Spleen (tissue), 11 donors: Measurements from ENCODE around the gene UQCR11. TPM values are rescaled to one million over a fixed set of nuclear protein-coding genes. Genes with fewer than 3 reads are reported as not detected.
A peak's percentile ranks its signal among the peaks of the same experiment; 100 is the strongest.

Experiments used
- DNase-seq: peaks from one replicate; pipeline ENCODE4 v3.0.0-alpha.2; 2020
- H3K27ac ChIP-seq, 8 donors: fragments of 200-600 bp; sonication (generic) in 7 of 8; 1 replicate in 4 of 8; 2 replicates in 4 of 8; pipeline versions ENCODE4 v1.5.0 to v1.8.0; 2016 to 2021; ENCODE audit warnings: inconsistent platforms in 4 of 8, mild to moderate bottlenecking in 4 of 8, moderate library complexity in 1 of 8
- H3K27me3 ChIP-seq, 7 donors: fragments of 200-600 bp; sonication (generic) in 6 of 7; replicated peaks in 1 of 7; 1 replicate in 4 of 7; 2 replicates in 3 of 7; pipeline versions ENCODE4 v1.5.0 to v1.8.0; 2016 to 2021; ENCODE audit warnings: inconsistent platforms in 3 of 7, mild to moderate bottlenecking in 1 of 7
- H3K36me3 ChIP-seq, 6 donors: fragments of 200-600 bp; sonication (generic) in 5 of 6; 1 replicate in 4 of 6; 2 replicates in 2 of 6; pipeline versions ENCODE4 v1.5.0 to v1.8.0; 2016 to 2021; ENCODE audit warnings: inconsistent platforms in 2 of 6
- H3K4me1 ChIP-seq, 6 donors: fragments of 200-600 bp; sonication (generic) in 5 of 6; 1 replicate in 3 of 6; 2 replicates in 3 of 6; pipeline versions ENCODE4 v1.5.0 to v1.8.0; 2016 to 2021; ENCODE audit warnings: inconsistent platforms in 3 of 6
- H3K4me3 ChIP-seq, 8 donors: fragments of 200-600 bp; sonication (generic) in 7 of 8; 1 replicate in 4 of 8; 2 replicates in 4 of 8; pipeline versions ENCODE4 v1.5.0 to v1.8.0; 2016 to 2021; ENCODE audit warnings: inconsistent platforms in 4 of 8, mild to moderate bottlenecking in 4 of 8, moderate library complexity in 2 of 8
- H3K9me3 ChIP-seq, 8 donors: fragments of 200-600 bp; sonication (generic) in 7 of 8; 1 replicate in 4 of 8; 2 replicates in 4 of 8; pipeline versions ENCODE4 v1.5.0 to v1.8.0; 2016 to 2021; ENCODE audit warnings: inconsistent platforms in 4 of 8
- POLR2A ChIP-seq, 3 donors: fragments of 450-650 bp; IDR thresholded peaks; one replicate each; pipeline ENCODE4 v1.5.1; 2017; ENCODE audit warnings: antibody characterized with exemption in 3 of 3, mild to moderate bottlenecking in 1 of 3
- POLR2AphosphoS5 ChIP-seq, 3 donors: sonication (generic); formaldehyde crosslinking; IDR thresholded peaks; one replicate each; pipeline ENCODE4 v1.5.1; 2017; ENCODE audit warnings: antibody characterized with exemption in 3 of 3
- WGBS, 5 donors: extraction: QIAGEN DNeasy Blood & Tissue Kit in 3 of 5; methylation state at CpG; one replicate each; pipeline versions ENCODE4 v1.1.5 to v1.1.7; 2013 to 2018; 5-methylcytosine and 5-hydroxymethylcytosine counted together
- intact Hi-C: fragments of 100-400 bp; cut with DNase I; formaldehyde crosslinking; loops from one replicate; pipeline ENCODE4 v1.15.0; 2023; ENCODE audit warnings: low total_unique reads
- polyA plus RNA-seq, 3 donors: library from polyadenylated mRNA; stranded (reverse); fragments of 200-250 nt; gene quantifications; one replicate each; pipeline ENCODE4 v1.2.1, GENCODE V29; 2013
- total RNA-seq, 7 donors: library from RNA; depleted of rRNA in 3 of 7; stranded (reverse); fragments of >200 nt in 3 of 7; fragmentation: NEBNext Ultra II Directional in 4 of 7; extraction: Animal tissue kit (Norgen Biotek cat#: 25700) in 4 of 7; gene quantifications; one replicate each; pipeline versions ENCODE4 v1.1.0 to v1.2.1, GENCODE V29; 2016 to 2021
- TF ChIP-seq, protein P1 (sequence below), 11 experiments: fragments of 200-600 bp in 7 of 11; fragments of 450-650 bp in 4 of 11; sonication (generic) in 4 of 11; IDR thresholded peaks in 8 of 11; conservative IDR thresholded peaks in 3 of 11; 1 replicate in 7 of 11; 2 replicates in 4 of 11; pipeline versions ENCODE4 v1.4.0 to v1.8.0; 2016 to 2021; ENCODE audit warnings: antibody characterized with exemption in 11 of 11, inconsistent platforms in 4 of 11, mild to moderate bottlenecking in 1 of 11
- donor health status: healthy with polysubstance abuse.
- donor health status: DM: no; HTN: no; CAD: no; lungs with moderate emphysema.
- donor health status: DM: no; HTN: no; CAD: no.
- donor health status: Bipolar disorder and iron deficiency.
- donor health status: healthy.
- donor health status: DM: no; HTN: no; CAD: no.
- donor health status: DM: yes; HTN: yes; CAD: no.

Gene UQCR11
- total and polyA plus RNA-seq, 10 donors: 40.9 to 165 (median 137) TPM

DNA sequence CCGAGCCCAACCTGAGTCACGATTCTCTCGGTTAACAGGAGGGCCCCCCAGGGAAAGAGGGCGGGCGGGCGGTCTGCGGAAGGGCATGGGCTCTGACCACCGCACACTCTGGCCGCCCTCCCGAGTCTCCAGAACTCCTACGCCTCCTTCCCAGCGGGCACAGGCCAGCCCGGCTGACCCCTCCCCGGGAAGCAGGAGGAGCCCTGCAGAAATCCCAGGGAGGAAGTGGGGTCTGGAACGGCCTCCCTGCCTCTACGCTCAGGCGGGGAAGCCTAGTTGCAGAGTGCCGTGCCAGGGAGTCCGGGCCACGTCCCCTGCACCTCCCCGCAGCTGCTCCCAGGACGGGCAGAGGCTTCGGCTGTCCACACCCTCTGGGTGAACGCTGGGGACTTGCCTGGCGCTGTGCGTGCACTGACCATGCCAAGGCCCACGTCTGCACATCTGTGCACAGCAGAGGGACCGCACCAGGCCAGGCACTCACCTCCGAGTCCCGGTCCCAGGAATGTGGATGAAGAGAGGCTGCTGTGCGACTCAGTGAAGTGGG is 26.4 kb upstream of the UQCR11 start:
- Histone ChIP-seq H3K36me3 (peaks cover 0 to 86% (median 36%) of the 10 kb centered on the region in 6 donors), H3K4me3 (no peak overlapping the region), H3K27ac (no peak overlapping the region), H3K9me3 (peaks cover 0 to 4% (median 0%) of the 10 kb centered on the region in 8 donors), H3K27me3 (no peaks in the 10 kb centered on the region), H3K4me1 (peaks cover 0 to 24% (median 2%) of the 10 kb centered on the region in 6 donors)
- 90 to 95% (median 94%) methylated on average over 15 to 31 of the region's 31 CpGs for WGBS, 5 donors
- no peak for DNase-seq
- peak in 2 of 3 donors; percentile 14 to 39 for TF ChIP-seq POLR2AphosphoS5 (IDR thresholded peaks at IDR 0.05)
- TF ChIP-seq, protein P1, sequence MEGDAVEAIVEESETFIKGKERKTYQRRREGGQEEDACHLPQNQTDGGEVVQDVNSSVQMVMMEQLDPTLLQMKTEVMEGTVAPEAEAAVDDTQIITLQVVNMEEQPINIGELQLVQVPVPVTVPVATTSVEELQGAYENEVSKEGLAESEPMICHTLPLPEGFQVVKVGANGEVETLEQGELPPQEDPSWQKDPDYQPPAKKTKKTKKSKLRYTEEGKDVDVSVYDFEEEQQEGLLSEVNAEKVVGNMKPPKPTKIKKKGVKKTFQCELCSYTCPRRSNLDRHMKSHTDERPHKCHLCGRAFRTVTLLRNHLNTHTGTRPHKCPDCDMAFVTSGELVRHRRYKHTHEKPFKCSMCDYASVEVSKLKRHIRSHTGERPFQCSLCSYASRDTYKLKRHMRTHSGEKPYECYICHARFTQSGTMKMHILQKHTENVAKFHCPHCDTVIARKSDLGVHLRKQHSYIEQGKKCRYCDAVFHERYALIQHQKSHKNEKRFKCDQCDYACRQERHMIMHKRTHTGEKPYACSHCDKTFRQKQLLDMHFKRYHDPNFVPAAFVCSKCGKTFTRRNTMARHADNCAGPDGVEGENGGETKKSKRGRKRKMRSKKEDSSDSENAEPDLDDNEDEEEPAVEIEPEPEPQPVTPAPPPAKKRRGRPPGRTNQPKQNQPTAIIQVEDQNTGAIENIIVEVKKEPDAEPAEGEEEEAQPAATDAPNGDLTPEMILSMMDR (IDR thresholded peaks at IDR 0.05 in 8 of 11, conservative IDR thresholded peaks at IDR 0.05 in 3 of 11): no peak
- no peak for TF ChIP-seq POLR2A (IDR thresholded peaks at IDR 0.05)
- intact Hi-C loops: no loop called here

DNA sequence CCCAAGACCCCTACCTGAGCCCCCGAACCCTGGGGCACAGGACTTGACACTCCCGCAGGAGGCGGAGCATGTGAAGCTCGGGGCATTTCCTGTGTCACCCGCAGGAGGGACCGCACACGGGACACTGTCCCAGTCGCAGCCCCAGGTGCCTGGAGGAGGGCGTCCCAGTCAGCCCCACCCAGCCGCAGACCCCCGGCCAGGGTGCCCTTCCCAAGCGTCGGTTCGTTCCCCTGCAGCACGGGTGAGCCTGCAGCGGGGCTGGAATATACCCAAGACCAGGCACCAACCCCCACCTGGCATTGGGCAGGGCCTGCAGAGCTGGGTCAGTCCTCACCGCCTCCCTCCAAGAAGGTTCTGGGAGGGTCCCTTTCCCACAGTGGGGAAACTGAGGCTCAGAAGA is 25.5 kb upstream of the UQCR11 start:
- peaks cover 0 to 4% (median 0%) of the 10 kb centered on the region in 8 donors for H3K9me3 ChIP-seq
- H3K27ac ChIP-seq: no peak overlapping the region
- intact Hi-C loops: no loop called here
- H3K36me3 ChIP-seq: peaks cover 0 to 86% (median 36%) of the 10 kb centered on the region in 6 donors
- H3K4me3 ChIP-seq: no peak overlapping the region
- DNase-seq: no peak
- WGBS, 5 donors: 89 to 96% (median 93%) methylated on average over 5 to 17 of the region's 17 CpGs
- no peak for TF ChIP-seq POLR2A (IDR thresholded peaks at IDR 0.05)
- peaks cover 0 to 24% (median 2%) of the 10 kb centered on the region in 6 donors for H3K4me1 ChIP-seq
- H3K27me3 ChIP-seq: no peaks in the 10 kb centered on the region

DNA sequence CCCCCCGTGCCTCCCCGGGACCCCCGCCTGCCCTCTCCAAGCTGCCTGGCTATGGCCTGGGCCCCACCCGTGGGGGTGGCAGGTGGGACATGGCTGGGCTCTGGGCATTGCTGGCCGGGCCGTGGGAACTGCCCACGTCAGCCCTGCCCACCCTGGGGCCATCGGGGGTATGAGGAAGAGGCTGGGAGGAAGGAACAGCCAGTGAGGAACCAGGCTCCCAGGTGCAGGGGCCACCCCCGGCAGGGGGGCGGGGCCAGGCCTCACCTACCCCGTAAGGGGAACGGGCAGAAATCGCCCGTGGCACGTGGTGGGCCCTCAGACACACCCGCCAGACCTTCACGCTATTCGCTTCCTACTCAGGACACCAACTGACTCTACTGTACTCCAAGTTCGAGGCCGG is 24.8 kb upstream of the UQCR11 start:
- Histone ChIP-seq H3K4me3 (no peak overlapping the region), H3K4me1 (peaks cover 0 to 27% (median 5%) of the 10 kb centered on the region in 6 donors), H3K9me3 (peaks cover 0 to 4% (median 0%) of the 10 kb centered on the region in 8 donors), H3K27me3 (no peaks in the 10 kb centered on the region), H3K36me3 (peaks cover 0 to 86% (median 41%) of the 10 kb centered on the region in 6 donors), H3K27ac (no peak overlapping the region)
- TF ChIP-seq POLR2AphosphoS5 (IDR thresholded peaks at IDR 0.05) (peak in 2 of 3 donors; percentile 7 to 11), POLR2A (IDR thresholded peaks at IDR 0.05) (no peak)
- no peak for DNase-seq
- intact Hi-C loops: no loop called here
- WGBS, 5 donors: 76 to 91% (median 86%) methylated on average over 12 to 20 of the region's 20 CpGs

DNA sequence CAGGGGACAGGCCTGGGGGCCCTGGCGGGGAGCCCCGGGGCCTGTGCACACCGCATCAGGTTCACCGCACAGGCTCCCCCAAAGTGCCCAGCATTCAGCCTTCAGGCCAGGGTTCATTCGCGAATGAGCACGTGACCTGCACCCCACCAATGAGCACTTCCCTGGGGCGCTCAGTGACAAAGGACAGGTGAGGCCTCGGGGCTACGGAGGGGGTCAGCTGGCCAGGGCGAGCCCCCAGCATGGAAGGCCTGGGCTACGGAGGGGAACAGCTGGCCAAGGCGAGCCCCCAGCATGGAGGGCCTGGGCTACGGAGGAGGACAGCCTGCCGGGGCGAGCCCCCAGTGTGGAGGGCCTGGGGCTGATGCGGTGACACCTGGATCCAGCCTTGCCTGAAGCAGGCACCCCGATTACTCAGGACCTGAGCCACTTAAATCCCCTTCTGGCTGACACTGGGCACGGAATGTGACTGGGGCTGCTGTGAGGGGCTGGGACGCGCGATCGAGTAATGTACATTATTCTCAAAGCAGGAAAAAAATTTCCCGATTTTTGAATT is 24.1 kb upstream of the UQCR11 start:
- WGBS, 5 donors: 89 to 98% (median 95%) methylated on average over 23 to 24 of the region's 24 CpGs
- Histone ChIP-seq H3K27me3 (no peaks in the 10 kb centered on the region), H3K4me3 (no peak overlapping the region), H3K36me3 (peaks cover 0 to 86% (median 40%) of the 10 kb centered on the region in 6 donors), H3K4me1 (peaks cover 0 to 34% (median 8%) of the 10 kb centered on the region in 6 donors), H3K9me3 (no peaks in the 10 kb centered on the region), H3K27ac (no peak overlapping the region)
- TF ChIP-seq POLR2AphosphoS5 (IDR thresholded peaks at IDR 0.05): peak in 1 of 3 donors; percentile 22
- TF ChIP-seq, protein P1 (IDR thresholded peaks at IDR 0.05 in 8 of 11, conservative IDR thresholded peaks at IDR 0.05 in 3 of 11): no peak
- DNase-seq: no peak
- intact Hi-C loops: loop anchor here (10.0 kb wide), 1 partner anchor 45 kb away; no protein-coding TSS in a partner anchor

DNA sequence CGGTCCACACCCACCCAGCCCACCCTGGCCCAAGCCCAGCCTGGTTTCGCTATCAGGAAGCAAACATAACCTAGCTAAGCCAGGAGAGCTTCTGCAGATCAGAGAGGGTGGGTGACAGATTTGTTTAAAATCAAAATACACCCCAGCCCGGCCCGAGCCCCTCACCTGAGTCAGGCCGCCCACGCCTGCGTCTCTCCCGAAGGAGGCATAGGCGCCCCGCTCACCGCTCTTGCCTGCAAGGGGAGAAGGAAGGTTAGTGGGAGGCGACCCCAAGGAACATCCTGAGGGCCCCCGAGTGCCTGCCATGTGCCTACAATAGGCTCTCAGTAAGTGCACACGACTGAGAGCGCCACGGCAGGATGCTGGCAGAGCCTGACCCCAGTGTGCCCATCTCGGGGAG is 21.9 kb upstream of the UQCR11 start:
- WGBS, 5 donors: 86 to 95% (median 95%) methylated on average over 14 to 17 of the region's 17 CpGs
- Histone ChIP-seq H3K36me3 (peaks cover 0 to 86% (median 44%) of the 10 kb centered on the region in 6 donors), H3K27me3 (no peaks in the 10 kb centered on the region), H3K4me3 (no peak overlapping the region), H3K4me1 (peaks cover 0 to 25% (median 6%) of the 10 kb centered on the region in 6 donors), H3K27ac (no peak overlapping the region), H3K9me3 (no peaks in the 10 kb centered on the region)
- TF ChIP-seq POLR2AphosphoS5 (IDR thresholded peaks at IDR 0.05) (no peak), POLR2A (IDR thresholded peaks at IDR 0.05) (no peak)
- TF ChIP-seq, protein P1 (IDR thresholded peaks at IDR 0.05 in 8 of 11, conservative IDR thresholded peaks at IDR 0.05 in 3 of 11): no peak
- no peak for DNase-seq
- intact Hi-C loops: loop anchor here (10.0 kb wide), 1 partner anchor 48 kb away; no protein-coding TSS in a partner anchor
